GM19025 (cell line): Measurements from ENCODE around the gene KREMEN1.

Experiments
- ATAC-seq: cut with Tn5 transposase; IDR thresholded peaks from one replicate; pipeline ENCODE4 v1.9.1; 2021; ENCODE audit warnings: mild to moderate bottlenecking, low read depth, moderate library complexity; ENCODE audit not compliant: unreplicated experiment

KREMEN1 gene

DNA sequence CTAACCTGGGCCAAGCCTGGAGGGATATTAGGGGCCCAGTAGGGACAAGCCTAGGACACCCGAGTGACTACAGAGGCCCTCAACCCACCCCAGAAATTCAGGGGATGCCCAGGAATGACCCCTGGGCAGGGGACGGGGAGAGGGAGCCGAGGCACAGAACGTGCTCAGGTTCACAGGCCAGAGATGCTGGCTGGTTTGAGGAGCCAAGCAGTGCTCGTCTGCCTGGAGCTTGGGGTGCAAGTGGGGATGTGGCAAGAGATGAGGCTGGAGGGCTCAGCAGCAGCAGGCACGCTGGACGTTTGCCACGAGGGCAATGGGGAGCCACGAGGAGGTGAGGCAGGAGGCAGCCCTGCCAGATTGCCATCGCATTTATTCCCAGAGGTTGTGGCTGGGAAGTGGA lies 98.9 kb downstream of the KREMEN1 start:
- ATAC-seq = no peak

DNA sequence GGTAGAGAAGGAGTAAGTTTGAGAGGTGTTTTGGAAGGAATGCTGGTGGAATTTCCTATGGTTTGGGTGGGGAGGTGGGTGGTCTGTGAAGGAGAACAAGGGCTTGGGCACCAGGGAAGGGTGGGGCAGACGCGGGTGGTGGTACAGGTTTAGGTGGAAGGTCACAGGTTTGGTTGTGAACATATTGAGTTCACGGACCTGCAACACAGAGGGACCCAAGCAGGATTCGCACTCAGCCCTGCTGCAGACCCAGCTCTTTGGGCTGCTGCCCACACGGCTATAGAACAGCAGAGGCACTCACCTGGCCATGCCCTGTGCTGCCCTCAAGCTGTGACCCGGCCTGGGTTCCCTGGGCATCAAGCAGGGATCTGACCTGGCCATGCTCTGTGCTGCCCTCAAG lies 99.4 kb downstream of the KREMEN1 start:
- ATAC-seq = no peak

DNA sequence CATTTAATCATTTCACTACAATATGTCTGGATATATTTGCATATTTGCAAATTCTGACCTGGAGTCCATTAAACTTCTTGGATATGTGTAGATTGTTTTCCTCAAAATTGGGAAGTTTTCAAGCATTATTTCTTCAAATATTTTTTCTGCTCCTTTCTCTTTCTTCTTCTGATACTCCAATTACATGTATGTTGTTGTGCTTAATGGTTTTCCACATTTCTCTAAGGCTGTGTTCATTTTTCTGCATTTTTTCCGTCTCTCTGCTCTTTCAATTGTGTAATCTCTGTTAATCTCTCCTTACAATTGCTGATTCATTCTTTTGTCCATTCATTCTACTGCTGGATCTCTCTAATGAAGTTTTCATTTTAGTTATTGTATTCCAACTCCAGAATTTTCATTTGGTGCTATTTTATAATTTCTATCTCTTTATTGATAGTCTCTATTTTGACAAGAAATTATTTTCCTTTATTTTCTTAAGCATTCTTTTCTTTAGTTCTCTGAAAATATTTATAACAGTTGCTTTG lies 102.5 kb downstream of the KREMEN1 start:
- no peak for ATAC-seq

DNA sequence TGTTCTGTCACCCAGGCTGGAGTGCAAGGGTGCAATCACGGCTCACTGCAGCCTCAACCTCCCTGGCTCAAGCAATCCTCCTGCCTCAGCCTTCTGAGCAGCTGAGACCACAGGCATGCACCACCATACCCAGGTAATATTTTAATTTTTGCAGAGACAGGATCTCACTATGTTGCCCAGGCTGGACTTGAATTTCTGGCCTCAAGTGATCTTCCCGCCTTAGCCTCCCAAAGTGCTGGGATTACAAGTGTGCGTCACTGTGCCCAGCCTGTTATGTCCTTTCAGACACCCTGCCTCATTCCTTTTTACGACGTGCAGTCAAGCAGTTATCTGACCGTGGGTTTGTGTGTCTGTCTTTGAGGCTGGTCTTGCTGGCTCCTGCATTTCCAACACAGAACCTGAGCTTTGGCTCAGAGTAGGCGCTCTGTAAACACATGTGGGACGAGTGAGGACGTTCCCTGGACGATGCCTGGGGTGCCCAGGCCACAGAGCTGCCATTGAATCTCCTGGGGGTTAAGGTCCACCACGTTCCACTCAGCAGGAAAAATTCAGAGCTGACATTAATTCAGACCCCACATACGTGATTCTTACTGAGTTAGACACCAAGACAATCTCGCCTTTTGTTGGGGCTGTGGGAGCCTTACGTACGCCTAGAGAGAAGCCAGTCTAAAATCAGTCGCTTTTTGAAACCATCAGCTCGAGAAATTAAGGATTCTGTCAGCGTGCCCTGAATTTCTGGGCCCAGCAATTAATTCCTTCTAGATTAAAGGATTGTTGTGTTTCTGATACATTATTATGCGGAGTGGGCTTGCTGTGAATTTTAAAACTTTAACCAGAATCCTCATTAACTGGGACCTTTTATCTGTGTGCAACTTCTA lies 111.4 kb downstream of the KREMEN1 start:
- no peak for ATAC-seq

DNA sequence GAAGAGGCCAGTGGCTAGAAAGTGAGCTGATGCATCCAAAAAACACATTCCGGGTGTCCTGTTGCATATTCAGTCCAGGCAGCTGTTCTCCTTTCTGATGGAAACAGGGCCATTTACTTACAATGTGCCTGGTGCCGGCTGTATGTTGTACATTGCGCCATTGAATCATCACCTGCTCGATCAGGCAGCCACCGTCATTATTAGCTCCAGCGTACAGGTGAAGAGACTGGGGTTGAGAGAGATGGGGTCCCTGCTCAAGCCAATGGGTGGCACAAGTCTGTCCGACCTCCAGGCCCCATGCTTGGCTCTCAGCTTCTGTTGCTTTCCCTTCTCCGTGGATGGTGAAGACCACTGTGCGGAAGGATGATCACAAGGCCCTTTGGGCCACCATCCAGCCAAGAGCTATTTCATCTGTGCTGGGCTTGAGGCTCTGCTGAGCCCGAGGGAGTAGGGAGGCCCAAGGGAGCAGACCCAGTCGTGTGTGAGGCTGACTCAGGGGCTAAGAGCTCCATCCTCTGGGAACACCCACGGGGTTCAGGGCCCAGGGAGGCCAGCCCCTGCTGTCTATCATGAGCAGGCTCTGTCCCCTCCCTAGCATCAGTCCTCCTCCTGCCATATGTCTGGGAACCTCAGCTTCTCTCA lies 112.1 kb downstream of the KREMEN1 start:
- no peak for ATAC-seq

DNA sequence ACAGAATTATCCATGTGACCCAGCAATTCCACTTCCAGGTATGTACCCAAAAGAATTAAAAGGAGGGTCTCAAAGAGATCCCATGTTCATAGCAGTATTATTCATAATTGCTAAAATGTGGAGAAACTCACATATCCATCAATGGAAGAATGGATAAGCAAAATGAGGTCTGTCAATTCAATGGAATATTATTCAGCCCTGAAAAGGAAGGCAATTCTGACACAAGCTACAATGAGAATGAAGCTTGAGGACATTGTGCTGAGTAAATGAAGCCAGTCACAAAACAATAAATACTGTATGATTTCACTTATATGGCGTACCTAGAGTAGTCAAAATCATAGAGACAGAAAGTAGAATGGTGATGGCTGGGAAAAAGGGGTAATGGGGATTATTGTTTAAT lies 113.5 kb downstream of the KREMEN1 start:
- no peak for ATAC-seq

DNA sequence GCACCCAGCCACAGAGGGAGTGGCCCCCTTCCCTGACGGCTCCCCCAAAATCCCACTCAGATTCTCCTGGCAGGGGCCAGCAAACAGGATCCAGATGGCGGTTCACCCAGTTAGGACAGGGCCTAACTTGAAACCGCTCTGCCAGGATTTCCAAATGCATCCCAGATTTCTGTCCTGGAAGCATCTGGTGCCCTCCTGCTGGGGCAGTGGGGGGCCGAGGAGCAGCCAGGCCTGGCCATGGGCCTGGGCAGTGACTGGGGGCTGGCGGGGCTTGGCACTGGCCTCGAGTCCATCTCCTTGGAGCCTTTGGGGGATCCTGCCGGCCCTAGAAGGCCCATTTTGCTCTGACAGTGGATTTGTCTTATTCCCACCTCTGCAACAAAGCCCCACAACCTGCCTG lies 115.0 kb downstream of the KREMEN1 start:
- ATAC-seq = no peak

DNA sequence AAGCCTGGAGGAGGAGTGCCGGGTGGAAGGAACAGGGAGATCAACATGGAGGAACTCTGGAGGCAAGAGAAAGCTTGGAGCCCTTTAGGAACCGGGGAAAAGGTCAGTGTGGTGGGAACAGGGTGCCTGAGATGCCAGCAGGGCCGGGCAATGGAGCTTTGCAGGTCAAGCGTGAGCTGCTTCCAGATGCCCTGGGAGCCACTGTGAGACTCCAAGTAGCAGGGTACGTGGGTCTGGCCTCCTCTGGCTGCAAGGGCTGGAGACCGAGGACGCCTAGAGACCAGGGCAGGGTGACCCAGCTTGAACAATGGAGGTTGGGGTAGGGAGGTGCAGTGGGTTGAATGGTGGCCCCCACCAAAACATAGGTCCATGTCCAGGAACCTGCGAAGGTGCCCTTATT lies 117.2 kb downstream of the KREMEN1 start:
- ATAC-seq = no peak

DNA sequence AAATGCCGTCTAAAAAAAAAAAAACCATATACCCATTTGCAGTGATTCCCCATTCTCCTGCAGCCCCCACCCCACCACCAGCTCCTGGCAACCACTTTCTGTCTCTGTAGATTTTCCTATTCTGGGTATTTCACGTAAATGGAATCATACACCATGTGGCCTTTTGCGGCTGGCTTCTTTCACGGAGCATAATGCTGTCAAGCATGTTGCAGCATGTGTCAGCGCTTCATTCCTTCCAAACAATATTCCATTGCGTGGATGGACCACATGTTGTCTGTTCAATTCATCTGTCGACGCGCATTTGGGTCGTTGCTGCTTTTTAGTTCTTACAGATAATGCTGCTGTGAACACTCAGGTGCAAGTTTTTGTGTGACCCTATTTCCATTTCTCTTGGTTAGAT lies 118.1 kb downstream of the KREMEN1 start:
- no peak for ATAC-seq

DNA sequence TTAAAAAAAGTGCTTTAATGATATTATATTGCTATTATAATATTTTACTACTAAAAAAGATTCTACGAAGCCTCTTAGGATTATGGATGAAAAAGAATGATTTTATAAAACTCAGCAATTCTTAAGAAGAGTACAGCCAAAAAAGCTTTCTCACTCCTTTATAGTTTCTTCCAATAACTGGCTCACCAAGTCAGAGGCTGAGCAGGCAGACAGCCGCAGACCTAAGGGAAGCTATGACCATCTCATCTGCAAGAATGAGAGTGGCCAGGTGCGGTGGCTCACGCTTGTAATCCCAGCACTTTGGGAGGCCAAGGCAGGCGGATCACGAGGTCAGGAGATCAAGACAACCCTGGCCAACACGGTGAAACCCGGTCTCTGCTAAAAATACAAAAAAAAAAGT lies 120.2 kb downstream of the KREMEN1 start:
- ATAC-seq = no peak

DNA sequence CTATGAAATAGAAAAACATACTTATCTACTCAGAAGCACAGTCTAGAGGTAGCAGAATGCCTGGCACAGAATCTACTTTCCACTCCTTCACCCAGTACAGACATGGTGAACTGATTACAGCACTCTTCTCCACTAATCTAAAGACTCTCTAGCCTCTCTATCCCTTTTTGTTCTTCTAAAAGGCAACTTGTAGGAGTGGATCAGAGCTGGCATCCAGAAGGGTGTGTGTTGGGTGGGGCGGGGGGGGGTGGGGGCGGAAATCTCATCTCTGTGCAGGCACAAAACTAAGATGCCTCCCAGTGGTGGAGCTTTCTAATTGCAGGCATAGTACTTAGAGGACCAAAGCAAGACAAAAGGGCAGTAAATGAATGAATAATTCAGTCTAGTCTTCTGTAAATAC lies 121.3 kb downstream of the KREMEN1 start:
- no peak for ATAC-seq

DNA sequence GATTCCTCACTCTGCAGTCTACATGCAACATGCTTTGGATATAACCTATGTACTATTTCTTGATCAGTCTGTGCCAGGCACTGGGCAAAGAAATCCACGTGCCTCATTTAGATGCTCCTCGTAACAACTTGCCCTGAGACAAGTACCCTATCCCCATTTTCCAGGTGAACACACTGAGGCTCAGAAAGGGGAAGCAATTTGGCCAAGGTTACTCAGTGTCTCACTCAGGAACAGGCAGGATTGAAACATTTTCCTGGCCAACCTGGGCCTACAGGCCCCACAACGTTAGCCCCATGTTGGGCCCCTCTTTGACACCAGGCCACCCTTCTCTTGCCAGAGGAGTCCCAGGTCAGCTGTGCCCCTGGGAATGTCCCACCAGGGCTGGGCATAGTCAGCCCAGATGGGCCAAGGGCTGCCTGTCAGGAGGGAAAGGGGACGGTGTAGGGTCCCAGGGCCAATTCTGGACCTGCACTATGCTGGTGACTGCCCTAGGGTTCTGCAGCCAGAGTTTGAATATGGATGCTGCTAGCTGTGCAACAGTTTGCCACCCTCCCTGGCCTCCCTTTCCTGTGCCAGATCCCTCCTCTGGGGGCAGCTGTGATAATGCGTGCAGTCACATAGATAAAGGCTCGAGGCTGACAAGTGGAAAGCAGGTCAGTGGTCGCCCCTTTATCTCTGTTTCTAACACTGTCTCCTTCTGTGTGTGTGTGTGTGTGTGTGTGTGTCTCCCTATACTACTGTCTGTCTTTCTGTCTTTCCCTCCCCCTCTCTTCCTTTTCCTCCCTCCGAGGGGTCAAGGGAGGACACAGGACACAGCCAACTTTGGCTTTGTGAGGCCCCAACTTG lies 122.5 kb downstream of the KREMEN1 start:
- ATAC-seq = no peak

DNA sequence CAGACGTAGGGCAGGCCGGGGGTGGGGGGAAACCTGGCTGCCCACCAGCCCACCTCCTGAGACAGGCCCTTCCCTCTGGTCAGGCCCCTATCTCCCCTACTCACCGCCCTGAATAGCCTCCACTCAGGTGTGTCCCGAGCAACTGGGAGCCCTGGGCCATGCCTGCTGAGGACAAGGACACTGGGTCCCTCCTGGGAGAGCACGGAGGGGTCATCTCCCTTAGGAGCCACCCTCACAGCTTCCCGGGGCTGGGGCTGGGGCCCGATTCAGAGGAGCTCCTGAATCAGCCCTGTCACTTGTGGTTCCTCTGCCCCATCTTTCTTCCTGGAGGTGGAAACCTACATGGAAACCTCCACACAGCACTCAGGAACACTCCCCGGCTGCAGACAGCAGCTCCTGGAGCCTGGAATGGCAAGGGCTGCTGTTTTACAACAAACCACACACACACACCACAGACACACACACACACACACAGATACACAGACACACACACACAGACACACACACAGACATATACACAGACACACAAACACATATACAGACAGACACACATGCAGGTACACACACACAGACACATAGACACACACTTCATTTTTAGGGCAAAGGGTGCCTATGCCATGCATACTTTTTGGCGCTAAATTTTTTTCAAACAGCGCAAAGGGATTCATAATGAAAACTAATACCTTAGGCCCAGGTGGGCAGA lies 123.3 kb downstream of the KREMEN1 start:
- no peak for ATAC-seq

DNA sequence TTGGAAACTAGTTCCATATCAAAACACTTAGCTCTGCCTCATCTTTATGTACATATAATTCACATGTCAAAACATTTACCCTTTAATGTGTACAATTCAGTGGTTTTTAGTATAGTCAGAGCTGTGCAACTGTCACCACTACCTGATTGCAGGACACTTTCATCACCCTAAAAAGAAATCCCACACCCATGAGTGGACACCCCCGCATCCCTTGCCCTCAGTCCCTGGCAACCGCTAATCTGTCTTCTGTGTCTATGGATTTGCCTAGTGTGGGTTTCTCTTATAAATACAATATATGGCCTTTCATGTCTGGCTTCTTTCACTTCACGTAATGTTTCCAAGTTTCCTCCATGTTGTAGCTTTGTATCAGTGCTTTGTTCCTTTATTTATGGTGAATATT lies 124.3 kb downstream of the KREMEN1 start:
- no peak for ATAC-seq

DNA sequence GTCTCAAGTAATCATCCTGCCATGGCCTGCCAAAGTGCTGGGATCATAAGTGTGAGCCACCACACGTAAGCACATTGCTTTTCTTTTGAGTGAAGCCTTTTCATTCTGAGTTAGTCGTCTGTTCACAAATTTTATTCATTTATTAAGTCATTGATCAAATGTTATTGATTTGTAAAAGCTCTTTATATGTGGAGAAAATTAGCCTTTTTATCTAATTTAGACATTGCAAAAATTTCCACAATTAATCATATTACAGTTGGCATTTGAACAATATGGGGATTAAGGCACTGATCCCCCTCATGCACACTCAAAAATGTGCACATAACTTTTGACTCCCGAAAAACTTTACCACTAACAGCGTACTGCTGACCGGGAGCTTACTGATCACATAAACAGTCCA lies 125.4 kb downstream of the KREMEN1 start:
- ATAC-seq = no peak

DNA sequence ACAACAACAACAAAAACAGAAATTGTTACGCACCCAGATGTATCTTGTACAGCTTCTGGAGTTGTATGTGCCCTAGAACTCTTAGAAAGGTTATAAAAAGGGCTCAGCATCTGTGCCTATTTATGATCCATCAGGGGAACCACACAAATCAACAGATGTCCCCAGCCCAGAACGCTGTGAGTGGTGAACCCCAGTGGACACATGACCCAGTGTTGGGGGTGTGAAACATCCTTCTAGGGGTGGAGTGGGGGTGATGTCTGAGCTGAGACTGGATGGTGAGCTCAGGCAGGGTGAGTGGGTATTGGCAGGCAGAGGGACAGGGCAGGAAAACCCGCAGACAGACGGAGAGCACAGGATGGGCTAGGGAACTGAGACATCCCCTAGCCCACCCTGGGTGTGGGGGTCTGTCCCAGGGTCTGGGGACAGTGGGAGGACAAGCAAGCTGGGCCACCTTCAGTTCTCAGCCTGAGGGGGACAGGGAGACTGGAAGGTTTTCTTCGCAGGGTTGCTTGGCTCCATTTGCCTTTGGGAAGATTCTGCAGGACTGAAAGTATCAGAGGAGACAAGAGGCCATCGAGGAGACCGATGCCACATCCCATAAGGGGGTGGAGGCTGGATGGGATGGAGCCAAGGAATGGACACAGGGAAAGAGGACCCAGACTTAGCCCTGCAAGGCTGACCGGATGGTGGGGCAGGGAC lies 127.0 kb downstream of the KREMEN1 start:
- ATAC-seq = no peak

DNA sequence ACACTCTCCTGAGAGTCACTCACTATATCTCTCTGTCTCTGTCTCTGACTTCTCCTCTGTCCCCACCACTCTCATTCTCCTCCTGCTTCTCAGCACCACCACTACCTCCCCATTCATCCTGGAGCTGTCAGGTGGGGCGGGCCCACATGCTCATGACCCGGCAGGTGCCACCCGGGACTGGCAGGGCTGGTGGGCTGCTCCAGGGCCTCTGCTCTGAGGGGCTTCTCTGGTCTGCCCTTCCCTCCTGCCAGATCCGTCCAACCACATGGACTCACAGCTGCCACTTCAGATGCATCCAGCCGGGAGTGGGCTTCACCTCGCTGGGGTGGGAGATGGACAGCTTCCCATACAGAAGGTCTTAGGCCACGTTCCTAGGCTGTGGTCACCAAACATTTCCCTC lies 128.1 kb downstream of the KREMEN1 start:
- ATAC-seq = no peak

DNA sequence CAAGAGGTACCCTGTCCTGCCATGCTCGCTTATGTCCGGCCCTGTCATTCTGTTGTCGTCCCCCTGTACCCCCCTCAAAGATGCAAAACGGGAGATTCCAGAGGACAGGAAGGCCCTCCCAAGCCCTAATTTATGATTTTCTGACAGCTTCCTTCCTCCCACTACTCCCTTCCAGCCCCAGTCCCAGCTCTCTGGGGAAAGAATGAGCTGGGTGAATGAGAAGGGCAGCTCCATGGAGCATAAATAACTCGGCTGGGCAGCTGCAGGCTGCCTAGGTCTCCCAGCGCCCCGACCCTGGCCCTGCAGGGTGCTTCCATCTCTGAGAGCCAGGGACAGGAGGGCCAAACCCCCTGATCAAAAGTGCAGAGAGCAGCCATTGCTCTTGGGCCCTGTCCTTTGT lies 128.9 kb downstream of the KREMEN1 start:
- no peak for ATAC-seq

DNA sequence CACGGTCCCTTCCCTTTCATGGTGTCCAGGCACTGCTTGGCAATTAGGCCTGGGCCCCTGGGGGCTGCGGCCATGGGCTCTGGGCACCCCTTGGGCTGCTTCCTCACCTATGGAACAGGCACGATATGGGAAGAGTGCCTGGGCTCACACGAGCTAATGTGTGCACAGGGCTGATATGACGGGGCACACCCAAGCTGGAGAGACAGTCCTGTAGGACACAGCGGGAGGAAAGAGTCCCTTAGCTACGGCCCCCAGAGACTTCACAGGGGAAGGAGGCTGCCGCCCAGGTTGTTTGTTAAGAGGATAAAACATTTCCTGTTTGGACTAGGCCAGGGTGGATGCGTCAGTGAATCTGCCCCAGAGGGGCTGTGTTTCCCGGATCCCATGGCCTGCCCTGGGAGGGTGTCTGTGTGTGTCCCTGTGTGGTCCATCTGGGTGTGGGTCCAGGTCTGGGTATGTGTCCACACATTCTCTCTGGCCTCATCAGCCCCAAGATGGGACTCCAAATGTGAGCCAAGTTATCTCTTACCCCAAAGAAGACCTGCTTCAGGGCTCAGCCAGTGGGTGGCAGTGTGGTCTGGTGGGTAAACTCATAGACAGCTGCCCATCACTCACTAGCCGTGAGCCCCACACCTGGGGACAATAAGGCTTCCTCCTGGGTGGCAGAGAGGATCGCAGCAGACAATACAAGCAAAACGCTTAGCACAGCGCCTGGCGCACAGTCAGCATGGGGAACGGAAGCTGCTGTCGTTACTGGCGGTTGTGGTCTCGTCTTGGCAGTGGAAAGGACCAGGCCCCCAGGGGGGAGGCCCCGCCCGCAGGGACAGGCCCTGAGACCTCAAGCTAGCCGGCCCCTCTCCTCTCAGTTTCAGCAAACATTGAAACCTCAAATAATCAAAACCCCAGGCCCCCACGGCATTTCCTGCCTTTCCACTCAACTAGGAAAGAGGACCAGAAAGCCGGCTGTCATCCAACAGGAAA lies 129.7 kb downstream of the KREMEN1 start:
- ATAC-seq = peak; percentile 59
